Vagina (tissue), 2 donors: Measurements from ENCODE around the gene SETD2. TPM values are rescaled to one million over a fixed set of nuclear protein-coding genes. Genes with fewer than 3 reads are reported as not detected.

ENCODE experiments used
- DNase-seq, 2 donors: peaks; one replicate each; pipeline ENCODE4 v3.0.0-alpha.2; 2017; ENCODE audit errors: extremely low spot score in 2 of 2
- H3K27ac ChIP-seq: fragments of 200-600 bp; sonication (generic); one replicate; pipeline ENCODE4 v1.5.1; 2019
- H3K27me3 ChIP-seq: fragments of 200-600 bp; sonication (generic); one replicate; pipeline ENCODE4 v1.5.1; 2019
- H3K36me3 ChIP-seq, 2 donors: fragments of 200-600 bp; sonication (generic); one replicate each; pipeline ENCODE4 v1.5.1; 2017 to 2019
- H3K4me1 ChIP-seq: fragments of 200-600 bp; sonication (generic); one replicate; pipeline ENCODE4 v1.5.1; 2019
- H3K4me3 ChIP-seq, 2 donors: fragments of 200-600 bp; sonication (generic); 1 replicate in 1 of 2; 2 replicates in 1 of 2; pipeline ENCODE4 v1.5.1; 2016 to 2019
- H3K9me3 ChIP-seq: fragments of 200-600 bp; sonication (generic); one replicate; pipeline ENCODE4 v1.5.1; 2019
- POLR2A ChIP-seq, 2 donors: fragments of 450-650 bp; IDR thresholded peaks; one replicate each; pipeline ENCODE4 v1.6.1; 2017; ENCODE audit warnings: antibody characterized with exemption in 2 of 2, mild to moderate bottlenecking in 2 of 2, moderate library complexity in 2 of 2
- POLR2AphosphoS5 ChIP-seq, 2 donors: sonication (generic); formaldehyde crosslinking; IDR thresholded peaks; one replicate each; pipeline ENCODE4 v1.9.0; 2017; ENCODE audit warnings: antibody characterized with exemption in 2 of 2, mild to moderate bottlenecking in 2 of 2, low read depth in 1 of 2; ENCODE audit not compliant: insufficient read depth in 1 of 2
- intact Hi-C: fragments of 100-400 bp; cut with DNase I; formaldehyde crosslinking; loops from one replicate; pipeline ENCODE4 v1.15.1; 2023
- total RNA-seq: library from RNA; depleted of rRNA; stranded (reverse); fragments of >200 nt; gene quantifications from one replicate; pipeline ENCODE4 v1.2.3, GENCODE V29; 2016
- TF ChIP-seq, protein P1 (sequence below), 3 experiments: fragments of 450-650 bp in 2 of 3; fragments of 200-600 bp in 1 of 3; sonication (generic) in 1 of 3; IDR thresholded peaks; one replicate each; pipeline ENCODE4 v1.5.1; 2017 to 2019; ENCODE audit warnings: antibody characterized with exemption in 3 of 3, mild to moderate bottlenecking in 2 of 3, moderate library complexity in 2 of 3

SETD2 gene
- total RNA-seq, 1 donor from 2014 or later = 55.5 TPM

DNA sequence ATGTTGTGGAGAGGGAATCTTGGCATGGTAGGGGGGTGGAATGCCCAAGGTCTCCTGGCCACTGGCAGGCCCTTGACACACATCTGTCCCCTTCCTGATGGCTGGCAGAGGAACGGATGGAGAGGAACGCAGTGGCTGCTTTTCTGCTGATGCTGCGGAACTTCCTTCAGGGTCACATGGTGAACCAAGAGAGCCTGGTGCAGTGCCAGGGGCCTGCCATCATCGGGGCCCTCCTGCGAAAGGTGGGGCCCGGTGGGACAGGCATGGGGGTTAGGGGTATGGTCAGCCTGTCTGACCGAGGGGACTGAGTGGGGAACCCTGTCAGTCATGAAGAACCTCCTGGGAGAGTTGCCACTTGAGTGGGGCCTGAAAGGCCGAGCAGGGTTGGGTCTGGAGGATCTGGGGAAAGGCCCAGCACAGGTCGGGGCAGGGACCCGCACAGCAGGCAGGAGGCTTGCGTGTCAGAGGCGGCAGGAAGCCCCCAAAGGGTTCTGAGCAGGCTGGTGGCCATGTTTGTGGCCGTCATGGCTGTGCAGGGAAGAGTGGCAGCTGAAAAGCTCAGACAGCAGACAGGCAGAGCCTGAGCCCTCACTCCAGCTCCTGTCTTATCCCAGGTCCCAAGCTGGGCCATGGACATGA lies 166.3 kb downstream of the SETD2 start:
- TF ChIP-seq, protein P1, sequence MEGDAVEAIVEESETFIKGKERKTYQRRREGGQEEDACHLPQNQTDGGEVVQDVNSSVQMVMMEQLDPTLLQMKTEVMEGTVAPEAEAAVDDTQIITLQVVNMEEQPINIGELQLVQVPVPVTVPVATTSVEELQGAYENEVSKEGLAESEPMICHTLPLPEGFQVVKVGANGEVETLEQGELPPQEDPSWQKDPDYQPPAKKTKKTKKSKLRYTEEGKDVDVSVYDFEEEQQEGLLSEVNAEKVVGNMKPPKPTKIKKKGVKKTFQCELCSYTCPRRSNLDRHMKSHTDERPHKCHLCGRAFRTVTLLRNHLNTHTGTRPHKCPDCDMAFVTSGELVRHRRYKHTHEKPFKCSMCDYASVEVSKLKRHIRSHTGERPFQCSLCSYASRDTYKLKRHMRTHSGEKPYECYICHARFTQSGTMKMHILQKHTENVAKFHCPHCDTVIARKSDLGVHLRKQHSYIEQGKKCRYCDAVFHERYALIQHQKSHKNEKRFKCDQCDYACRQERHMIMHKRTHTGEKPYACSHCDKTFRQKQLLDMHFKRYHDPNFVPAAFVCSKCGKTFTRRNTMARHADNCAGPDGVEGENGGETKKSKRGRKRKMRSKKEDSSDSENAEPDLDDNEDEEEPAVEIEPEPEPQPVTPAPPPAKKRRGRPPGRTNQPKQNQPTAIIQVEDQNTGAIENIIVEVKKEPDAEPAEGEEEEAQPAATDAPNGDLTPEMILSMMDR (IDR thresholded peaks at IDR 0.05) = no peak
- TF ChIP-seq POLR2AphosphoS5 (IDR thresholded peaks at IDR 0.05; ENCODE audit: insufficient read depth in 1 of 2, low read depth in 1 of 2) = no peak
- TF ChIP-seq POLR2A (IDR thresholded peaks at IDR 0.05) = no peak
- Histone ChIP-seq H3K27me3 (no peaks in the 10 kb centered on the region), H3K36me3 (peaks cover 0 to 51% of the 10 kb centered on the region in 2 donors), H3K9me3 (no peaks in the 10 kb centered on the region), H3K4me3 (no peak overlapping the region), H3K4me1 (peaks cover 10% of the 10 kb centered on the region), H3K27ac (no peak overlapping the region)
- intact Hi-C loops = loop anchor here (10.0 kb wide), 1 partner anchor 293 kb away; the partner anchor contains the start of gene TMIE
- no peak for DNase-seq

DNA sequence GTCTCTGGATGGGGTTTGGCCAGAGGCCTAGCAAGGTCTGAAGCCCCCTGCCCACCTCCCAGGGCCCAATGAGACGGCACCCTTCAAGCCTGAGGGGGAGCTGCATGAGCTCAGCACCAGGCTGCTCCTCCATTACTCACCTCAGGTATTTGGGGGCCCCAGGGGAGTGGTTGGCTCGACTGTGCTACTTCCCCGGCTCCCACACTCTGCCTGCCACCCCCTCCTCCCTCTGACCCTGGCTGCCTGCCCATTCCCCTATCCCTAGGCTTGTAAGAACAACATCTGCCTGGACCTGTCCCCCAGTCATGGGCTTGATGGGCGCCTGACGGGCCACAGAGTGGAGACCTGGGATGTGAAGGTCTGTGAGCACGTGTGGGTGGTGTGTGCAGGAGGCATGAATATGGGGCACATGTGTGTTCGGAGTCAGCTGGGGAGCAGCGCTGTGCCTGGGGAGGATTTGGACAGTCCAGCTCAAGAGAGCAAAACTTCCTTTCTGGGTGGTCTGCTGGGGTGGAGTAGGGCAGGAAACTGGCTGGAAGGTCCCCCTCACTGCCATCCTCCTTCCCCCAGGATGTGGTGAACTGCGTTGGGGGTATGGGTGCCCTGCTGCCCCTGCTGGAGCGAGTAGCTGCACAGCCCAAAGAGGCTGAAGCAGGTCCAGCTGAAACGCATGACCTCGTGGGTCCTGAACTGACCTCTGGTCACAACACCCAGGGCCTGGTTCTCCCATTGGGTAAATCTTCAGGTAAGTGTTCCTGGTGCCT lies 167.0 kb downstream of the SETD2 start:
- intact Hi-C loops = loop anchor here (10.0 kb wide), 1 partner anchor 292 kb away; the partner anchor contains the start of gene TMIE
- Histone ChIP-seq H3K9me3 (no peaks in the 10 kb centered on the region), H3K4me1 (peaks cover 10% of the 10 kb centered on the region), H3K36me3 (peaks cover 0 to 44% of the 10 kb centered on the region in 2 donors), H3K27me3 (no peaks in the 10 kb centered on the region), H3K27ac (no peak overlapping the region), H3K4me3 (no peak overlapping the region)
- TF ChIP-seq POLR2AphosphoS5 (IDR thresholded peaks at IDR 0.05; ENCODE audit: insufficient read depth in 1 of 2, low read depth in 1 of 2) (no peak), POLR2A (IDR thresholded peaks at IDR 0.05) (no peak)
- TF ChIP-seq, protein P1 (IDR thresholded peaks at IDR 0.05) = no peak
- DNase-seq = no peak

DNA sequence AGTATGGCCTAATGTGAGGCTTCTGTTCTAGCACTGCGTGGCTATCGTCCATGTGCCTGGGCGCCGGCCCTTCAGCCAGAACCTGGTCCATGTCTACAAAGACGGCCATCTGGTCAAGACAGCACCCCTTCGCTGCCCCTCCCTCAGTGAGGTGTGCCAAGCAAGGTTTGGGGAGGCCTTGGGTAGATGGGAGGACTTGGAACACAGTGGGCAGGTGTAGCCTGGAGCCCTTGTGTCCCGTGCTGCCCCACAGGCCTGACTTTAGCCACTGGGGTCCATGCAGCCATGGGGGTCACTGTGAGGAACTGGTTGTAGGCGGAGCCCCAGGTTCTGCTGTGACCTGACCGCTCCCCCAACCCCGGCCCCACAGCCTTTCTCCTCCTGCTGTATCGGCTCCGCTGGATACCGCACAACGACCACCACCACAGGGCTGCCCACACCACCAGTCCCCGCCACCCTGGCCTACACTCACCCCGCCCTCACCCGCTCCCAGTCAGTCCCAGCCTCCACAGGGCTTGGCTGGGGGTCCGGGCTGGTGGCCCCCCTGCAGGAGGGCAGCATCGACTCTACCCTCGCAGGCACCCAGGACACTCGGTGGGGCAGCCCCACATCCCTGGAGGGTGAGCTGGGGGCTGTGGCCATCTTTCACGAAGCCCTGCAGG lies 167.9 kb downstream of the SETD2 start:
- H3K27me3 ChIP-seq = no peaks in the 10 kb centered on the region
- H3K27ac ChIP-seq = no peak overlapping the region
- intact Hi-C loops = loop anchor here (10.0 kb wide), 1 partner anchor 291 kb away; the partner anchor contains the start of gene TMIE
- no peak for DNase-seq
- H3K9me3 ChIP-seq = no peaks in the 10 kb centered on the region
- no peak overlapping the region for H3K4me3 ChIP-seq
- peaks cover 0 to 35% of the 10 kb centered on the region in 2 donors for H3K36me3 ChIP-seq
- TF ChIP-seq, protein P1 (IDR thresholded peaks at IDR 0.05) = no peak
- TF ChIP-seq POLR2A (IDR thresholded peaks at IDR 0.05) (no peak), POLR2AphosphoS5 (IDR thresholded peaks at IDR 0.05; ENCODE audit: insufficient read depth in 1 of 2, low read depth in 1 of 2) (no peak)
- H3K4me1 ChIP-seq = peaks cover 10% of the 10 kb centered on the region

DNA sequence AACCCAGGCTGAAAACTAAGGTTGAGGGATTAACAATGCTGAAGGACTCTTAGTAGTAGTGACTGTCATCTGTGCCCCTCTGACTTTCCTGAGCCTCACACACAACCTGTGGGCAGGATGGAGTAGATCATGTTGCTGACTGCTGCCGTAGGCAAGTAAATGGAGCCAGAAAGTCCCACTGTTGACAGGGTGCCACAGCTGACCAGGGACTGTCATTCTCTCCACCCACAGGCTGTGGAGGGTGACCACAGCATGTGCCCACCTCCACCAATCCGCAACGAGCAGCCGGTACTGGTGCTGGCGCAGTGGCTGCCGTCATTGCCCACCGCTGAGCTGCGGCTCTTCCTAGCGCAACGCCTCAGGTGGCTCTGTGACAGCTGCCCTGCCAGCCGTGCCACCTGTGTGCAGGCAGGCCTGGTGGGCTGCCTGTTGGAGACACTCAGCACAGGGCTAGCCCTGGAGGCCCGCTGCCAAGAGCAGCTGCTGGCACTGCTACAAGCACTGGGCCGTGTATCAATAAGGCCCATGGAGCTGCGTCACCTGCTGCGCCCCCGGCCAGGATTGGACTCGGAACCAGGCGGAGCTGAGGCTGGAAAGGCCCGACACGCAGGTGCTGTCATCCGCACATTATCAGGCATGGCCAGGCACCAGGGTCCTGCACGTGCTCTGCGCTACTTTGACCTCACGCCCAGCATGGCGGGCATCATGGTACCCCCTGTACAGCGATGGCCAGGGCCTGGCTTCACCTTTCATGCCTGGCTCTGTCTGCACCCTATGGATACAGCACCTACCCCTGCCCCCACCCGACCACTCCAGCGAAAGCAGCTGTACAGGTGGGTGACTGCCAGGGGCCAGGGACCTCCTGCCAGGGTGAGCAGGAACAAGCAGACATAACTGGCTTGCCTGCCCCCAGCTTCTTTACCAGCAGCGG lies 168.8 kb downstream of the SETD2 start:
- H3K27me3 ChIP-seq = no peaks in the 10 kb centered on the region
- no peak for DNase-seq
- peaks cover 10% of the 10 kb centered on the region for H3K4me1 ChIP-seq
- H3K36me3 ChIP-seq = peaks cover 0 to 25% of the 10 kb centered on the region in 2 donors
- no peak for TF ChIP-seq POLR2A (IDR thresholded peaks at IDR 0.05)
- TF ChIP-seq, protein P1 (IDR thresholded peaks at IDR 0.05) = no peak
- no peak for TF ChIP-seq POLR2AphosphoS5 (IDR thresholded peaks at IDR 0.05; ENCODE audit: insufficient read depth in 1 of 2, low read depth in 1 of 2)
- no peaks in the 10 kb centered on the region for H3K9me3 ChIP-seq
- H3K4me3 ChIP-seq = no peak overlapping the region
- intact Hi-C loops = loop anchor here (10.0 kb wide), 1 partner anchor 290 kb away; the partner anchor contains the start of gene TMIE
- H3K27ac ChIP-seq = no peak overlapping the region
